ENCODE results near the gene CNFN. TPM values are rescaled to one million over a fixed set of nuclear protein-coding genes. Genes with fewer than 3 reads are reported as not detected.
"Not testable (repeated sequence)": the region's sequence is repeated elsewhere in the genome, so short reads cannot be mapped to it uniquely, and the experiment has no call there.

The CNFN gene
- total RNA-seq, 1 donor from 2014 or later: 1.00 TPM

DNA sequence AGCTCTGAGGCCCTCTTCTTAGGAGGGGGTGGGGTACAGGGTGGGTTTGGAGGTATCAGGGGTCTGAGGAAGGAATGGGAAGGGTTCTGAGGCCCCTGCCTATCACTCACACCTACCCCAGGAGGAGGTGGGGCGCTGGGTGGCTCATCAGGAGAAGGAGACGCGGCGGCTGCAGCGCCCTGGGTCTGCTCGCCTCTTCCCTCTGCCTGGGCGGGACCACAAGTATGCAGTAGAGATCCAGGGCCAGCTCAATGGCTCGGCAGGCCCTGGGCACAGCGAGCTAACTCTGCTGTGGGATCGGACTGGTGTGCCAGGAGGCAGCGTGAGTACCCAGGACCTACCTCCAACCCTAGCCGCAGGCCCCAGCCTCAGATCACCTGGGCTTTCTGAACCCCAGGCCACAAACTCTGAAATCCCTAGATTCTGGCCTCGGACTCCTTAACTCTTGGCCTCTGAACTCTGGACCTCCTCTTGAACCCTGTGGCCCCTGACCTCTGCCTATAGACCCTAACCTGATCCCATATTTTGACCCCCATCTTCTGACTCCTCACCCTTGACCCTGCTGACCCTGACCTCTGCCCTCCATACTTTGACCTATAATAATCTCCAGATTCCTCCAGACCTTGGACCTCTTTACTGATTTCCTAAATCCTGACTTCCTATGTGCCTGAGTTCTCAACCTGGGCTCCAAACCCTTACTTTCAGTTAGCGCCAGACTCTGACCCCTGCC is 40.6 kb downstream of the CNFN start:
- H3K4me1 Mint-ChIP-seq: peaks cover 2% of the 10 kb centered on the region
- no peaks in the 10 kb centered on the region for H3K27me3 Mint-ChIP-seq
- ChIA-PET POLR2A (interaction anchor here (0.6 kb wide), 1 partner anchor 27 kb away, joined by 4 read pairs; no protein-coding TSS in a partner anchor), CTCF (no interaction called here)
- H3K4me3 Mint-ChIP-seq: no peak overlapping the region
- TF ChIP-seq, protein P1, sequence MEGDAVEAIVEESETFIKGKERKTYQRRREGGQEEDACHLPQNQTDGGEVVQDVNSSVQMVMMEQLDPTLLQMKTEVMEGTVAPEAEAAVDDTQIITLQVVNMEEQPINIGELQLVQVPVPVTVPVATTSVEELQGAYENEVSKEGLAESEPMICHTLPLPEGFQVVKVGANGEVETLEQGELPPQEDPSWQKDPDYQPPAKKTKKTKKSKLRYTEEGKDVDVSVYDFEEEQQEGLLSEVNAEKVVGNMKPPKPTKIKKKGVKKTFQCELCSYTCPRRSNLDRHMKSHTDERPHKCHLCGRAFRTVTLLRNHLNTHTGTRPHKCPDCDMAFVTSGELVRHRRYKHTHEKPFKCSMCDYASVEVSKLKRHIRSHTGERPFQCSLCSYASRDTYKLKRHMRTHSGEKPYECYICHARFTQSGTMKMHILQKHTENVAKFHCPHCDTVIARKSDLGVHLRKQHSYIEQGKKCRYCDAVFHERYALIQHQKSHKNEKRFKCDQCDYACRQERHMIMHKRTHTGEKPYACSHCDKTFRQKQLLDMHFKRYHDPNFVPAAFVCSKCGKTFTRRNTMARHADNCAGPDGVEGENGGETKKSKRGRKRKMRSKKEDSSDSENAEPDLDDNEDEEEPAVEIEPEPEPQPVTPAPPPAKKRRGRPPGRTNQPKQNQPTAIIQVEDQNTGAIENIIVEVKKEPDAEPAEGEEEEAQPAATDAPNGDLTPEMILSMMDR (IDR thresholded peaks at IDR 0.05): no peak
- DNase-seq (no peak), ATAC-seq (ENCODE audit: low read depth) (no peak)
- no peaks in the 10 kb centered on the region for H3K9me3 Mint-ChIP-seq
- no peak overlapping the region for H3K27ac Mint-ChIP-seq
- H3K36me3 Mint-ChIP-seq (ENCODE audit: low read depth): peaks cover 29% of the 10 kb centered on the region
- intact Hi-C loops (cut with micrococcal nuclease): no loop called here

DNA sequence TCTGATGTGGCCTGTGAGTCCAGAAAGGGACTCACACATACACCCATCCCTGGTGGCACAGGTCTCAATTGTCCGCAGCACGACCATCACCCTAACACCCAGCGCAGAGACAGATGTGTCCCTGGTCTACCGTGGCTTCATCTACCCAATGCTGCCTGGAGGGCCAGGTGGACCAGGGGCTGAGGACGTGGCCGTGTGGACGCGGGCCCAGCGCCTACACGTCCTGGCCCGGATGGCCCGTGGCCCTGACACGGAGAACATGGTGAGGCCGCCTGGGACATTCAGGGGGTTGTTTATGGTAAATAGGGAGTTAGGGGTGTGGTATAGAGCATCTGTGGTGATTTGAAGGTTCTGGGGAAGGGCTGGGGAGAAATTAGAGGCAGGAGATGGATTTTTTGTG is 41.9 kb downstream of the CNFN start:
- Mint-ChIP-seq H3K9me3 (no peaks in the 10 kb centered on the region), H3K4me1 (no peaks in the 10 kb centered on the region), H3K27me3 (no peaks in the 10 kb centered on the region), H3K27ac (no peak overlapping the region), H3K4me3 (no peak overlapping the region), H3K36me3 (ENCODE audit: low read depth) (peaks cover 29% of the 10 kb centered on the region)
- ChIA-PET CTCF (no interaction called here), POLR2A (no interaction called here)
- ATAC-seq (ENCODE audit: low read depth) (no peak), DNase-seq (no peak)
- intact Hi-C loops (cut with micrococcal nuclease): no loop called here
- TF ChIP-seq, protein P1 (IDR thresholded peaks at IDR 0.05): no peak

DNA sequence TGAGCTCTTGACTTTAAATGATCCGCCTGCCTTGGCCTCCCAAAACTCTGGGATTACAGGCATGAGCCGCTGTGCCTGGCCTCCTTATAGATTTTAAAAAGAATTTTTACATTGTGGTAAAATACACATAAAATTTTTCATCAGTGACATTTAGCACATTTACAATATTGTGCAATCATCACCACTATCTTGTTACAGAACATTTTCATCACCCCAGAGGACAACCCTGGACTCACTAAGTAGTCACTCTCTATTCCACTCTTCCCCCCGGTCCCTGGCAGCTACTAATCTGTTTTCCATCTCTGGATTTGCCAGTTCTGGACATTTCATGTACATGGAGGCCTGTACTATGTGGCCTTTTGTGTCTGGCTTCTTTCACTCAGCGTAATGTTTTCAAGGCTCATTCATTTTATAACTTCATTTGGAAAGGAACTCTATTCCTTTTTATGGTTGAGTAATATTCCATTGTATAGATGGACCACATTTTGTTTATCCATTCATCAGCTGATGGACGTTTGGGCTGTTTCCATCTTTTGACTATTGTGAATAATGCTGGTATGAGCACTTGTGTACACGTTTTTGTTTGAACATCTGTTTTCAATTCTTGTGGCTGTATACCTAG is 44.8 kb downstream of the CNFN start:
- Mint-ChIP-seq H3K27me3 (no peaks in the 10 kb centered on the region), H3K4me3 (no peak overlapping the region), H3K36me3 (ENCODE audit: low read depth) (peaks cover 35% of the 10 kb centered on the region), H3K9me3 (no peaks in the 10 kb centered on the region), H3K27ac (no peak overlapping the region), H3K4me1 (no peaks in the 10 kb centered on the region)
- POLR2A ChIA-PET: no interaction called here
- CTCF ChIA-PET: no interaction called here
- TF ChIP-seq, protein P1 (IDR thresholded peaks at IDR 0.05): no peak
- intact Hi-C loops (cut with micrococcal nuclease): no loop called here
- no peak for ATAC-seq (ENCODE audit: low read depth)
- DNase-seq: no peak

DNA sequence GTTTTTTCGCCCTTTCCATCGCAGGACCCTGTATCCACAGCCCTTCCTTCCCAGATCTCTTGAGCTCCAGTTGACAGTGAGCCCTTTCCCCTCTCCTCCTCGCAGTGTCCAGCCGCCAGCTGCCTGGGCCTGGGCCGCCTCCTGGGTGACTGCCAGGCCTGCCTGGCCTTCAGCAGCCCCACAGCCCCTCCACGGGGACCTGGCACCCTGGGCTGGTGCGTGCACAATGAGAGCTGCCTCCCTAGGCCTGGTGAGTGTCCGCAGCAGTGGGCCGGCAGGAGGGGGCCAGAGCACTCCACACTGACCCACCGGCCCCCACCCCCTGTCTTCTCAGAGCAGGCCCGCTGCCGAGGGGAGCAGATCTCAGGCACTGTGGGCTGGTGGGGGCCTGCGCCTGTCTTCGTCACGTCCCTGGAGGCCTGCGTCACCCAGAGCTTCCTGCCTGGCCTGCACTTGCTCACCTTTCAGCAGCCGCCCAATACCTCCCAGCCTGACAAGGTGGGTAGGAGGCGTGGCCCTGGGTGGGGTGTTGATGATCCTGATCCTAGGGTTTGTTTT is 45.7 kb downstream of the CNFN start:
- no peak overlapping the region for H3K27ac Mint-ChIP-seq
- POLR2A ChIA-PET: no interaction called here
- H3K4me1 Mint-ChIP-seq: no peaks in the 10 kb centered on the region
- DNase-seq (no peak), ATAC-seq (ENCODE audit: low read depth) (no peak)
- no peak overlapping the region for H3K4me3 Mint-ChIP-seq
- intact Hi-C loops (cut with micrococcal nuclease): no loop called here
- CTCF ChIA-PET: no interaction called here
- no peaks in the 10 kb centered on the region for H3K27me3 Mint-ChIP-seq
- H3K36me3 Mint-ChIP-seq (ENCODE audit: low read depth): peaks cover 35% of the 10 kb centered on the region
- TF ChIP-seq, protein P1 (IDR thresholded peaks at IDR 0.05): no peak
- H3K9me3 Mint-ChIP-seq: no peaks in the 10 kb centered on the region

DNA sequence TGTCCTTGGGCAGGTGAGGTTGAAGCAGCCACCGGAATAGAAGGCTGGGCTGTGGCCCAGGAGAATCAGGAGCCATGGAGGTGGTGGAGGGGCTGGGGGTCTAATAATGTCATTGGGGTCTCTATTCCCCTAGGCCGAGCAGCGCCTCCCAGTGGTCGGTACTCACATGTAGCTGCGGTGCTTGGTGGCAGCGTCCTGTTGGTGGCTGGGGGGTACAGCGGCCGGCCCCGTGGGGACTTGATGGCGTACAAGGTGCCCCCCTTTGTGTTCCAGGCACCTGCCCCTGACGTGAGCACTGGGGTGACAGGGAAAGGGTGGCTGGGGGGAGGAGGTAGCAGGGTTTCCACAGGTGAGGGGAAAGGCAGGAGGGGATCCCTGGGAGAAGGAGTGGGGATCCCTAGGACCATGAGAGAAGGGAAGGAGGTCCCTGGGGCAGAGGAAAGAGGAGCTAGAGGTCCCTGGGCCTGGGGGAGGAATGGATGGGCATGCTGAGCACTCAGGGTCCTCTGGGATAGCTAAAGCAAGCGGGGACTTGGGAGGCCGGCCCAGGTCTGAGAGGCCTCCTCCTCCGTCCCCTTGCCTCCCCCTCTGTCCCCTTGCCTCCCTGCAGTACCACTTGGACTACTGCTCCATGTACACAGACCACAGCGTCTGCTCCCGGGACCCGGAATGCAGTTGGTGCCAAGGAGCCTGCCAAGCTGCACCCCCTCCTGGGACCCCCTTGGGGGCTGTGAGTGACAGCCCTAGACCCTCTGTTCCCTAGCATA is 46.6 kb downstream of the CNFN start:
- Mint-ChIP-seq H3K27me3 (no peaks in the 10 kb centered on the region), H3K9me3 (no peaks in the 10 kb centered on the region), H3K36me3 (ENCODE audit: low read depth) (peaks cover 41% of the 10 kb centered on the region), H3K27ac (no peak overlapping the region), H3K4me1 (no peaks in the 10 kb centered on the region), H3K4me3 (no peak overlapping the region)
- intact Hi-C loops (cut with micrococcal nuclease): no loop called here
- POLR2A ChIA-PET: no interaction called here
- CTCF ChIA-PET: no interaction called here
- DNase-seq (no peak), ATAC-seq (ENCODE audit: low read depth) (no peak)
- TF ChIP-seq, protein P1 (IDR thresholded peaks at IDR 0.05): no peak

DNA sequence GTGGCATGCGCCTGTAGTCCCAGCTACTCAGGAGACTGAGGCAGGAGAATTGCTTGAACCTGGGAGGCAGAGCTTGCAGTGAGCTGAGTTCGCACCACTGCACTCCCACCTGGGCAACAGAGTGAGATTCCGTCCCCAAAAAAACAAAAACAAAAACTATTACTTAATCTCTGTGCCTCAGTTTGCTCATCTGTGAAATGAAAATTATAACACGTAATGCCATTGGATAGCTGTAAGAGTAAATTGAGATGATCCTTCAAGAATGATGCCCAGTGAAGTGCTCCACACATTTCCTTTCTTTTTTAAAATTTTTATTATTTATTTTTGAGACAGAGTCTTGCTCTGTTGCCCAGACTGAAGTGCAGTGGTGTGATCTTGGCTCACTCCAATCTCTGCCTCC is 50.2 kb downstream of the CNFN start:
- not testable (repeated sequence) for H3K27me3 Mint-ChIP-seq

DNA sequence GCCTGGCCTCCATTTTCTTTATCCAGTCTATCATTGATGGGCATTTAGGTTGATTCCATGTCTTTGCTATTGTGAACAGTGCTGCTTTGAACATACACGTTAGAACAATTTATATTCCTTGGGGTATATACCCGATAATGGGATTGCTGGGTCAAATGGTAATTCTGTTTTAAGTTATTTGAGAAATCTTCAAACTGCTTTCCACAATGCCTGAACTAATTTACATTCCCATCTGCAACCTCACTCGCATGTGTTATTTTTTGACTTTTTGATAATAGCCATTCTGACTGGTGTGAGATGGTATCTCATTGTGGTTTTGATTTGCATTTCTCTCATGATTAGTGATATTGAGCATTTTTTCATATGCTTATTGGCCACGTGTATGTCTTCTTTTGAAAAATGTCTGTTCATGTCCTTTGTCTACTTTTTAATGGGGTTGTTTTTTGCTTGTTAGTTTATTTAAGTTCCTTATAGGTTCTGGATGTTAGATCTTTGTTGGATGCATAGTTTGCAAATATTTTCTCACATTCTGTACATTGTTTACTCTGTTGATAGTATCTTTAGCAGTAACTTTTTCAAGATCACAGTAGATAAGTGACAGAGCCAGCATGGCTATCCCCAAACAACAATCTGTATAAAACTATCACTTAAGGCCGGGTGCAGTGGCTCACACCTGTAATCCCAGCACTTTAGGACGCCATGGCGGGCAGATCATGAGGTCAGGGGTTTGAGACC is 50.8 kb downstream of the CNFN start:
- DNase-seq; H3K9me3 Mint-ChIP-seq; intact Hi-C loops (cut with micrococcal nuclease); H3K27ac Mint-ChIP-seq; CTCF ChIA-PET; H3K4me1 Mint-ChIP-seq; H3K4me3 Mint-ChIP-seq; POLR2A ChIA-PET; H3K27me3 Mint-ChIP-seq; ATAC-seq (ENCODE audit: low read depth): not testable (repeated sequence)
- H3K36me3 Mint-ChIP-seq (ENCODE audit: low read depth): peaks cover 24% of the 10 kb centered on the region

More for the DNA sequence above, 50.2 kb downstream of the CNFN start:
- H3K4me3 Mint-ChIP-seq; intact Hi-C loops (cut with micrococcal nuclease); ATAC-seq (ENCODE audit: low read depth); H3K9me3 Mint-ChIP-seq; POLR2A ChIA-PET; H3K27ac Mint-ChIP-seq; H3K4me1 Mint-ChIP-seq; DNase-seq; CTCF ChIA-PET: not testable (repeated sequence)
- H3K36me3 Mint-ChIP-seq (ENCODE audit: low read depth): peaks cover 28% of the 10 kb centered on the region

Measured in activated B cell treated with CpG ODN at 0.5 μM for 24 hours (primary cell).